K562 (cell line): ENCODE results near the gene CCNT1. TPM values are rescaled to one million over a fixed set of nuclear protein-coding genes. Genes with fewer than 3 reads are reported as not detected.

Experiments used
- CBX2 ChIP-seq: fragments of 200-600 bp; sonication (generic); IDR thresholded peaks from one replicate; pipeline ENCODE4 v1.6.1; 2012; ENCODE audit warnings: mild to moderate bottlenecking, low read length, inconsistent platforms; ENCODE audit not compliant: insufficient read depth, poor library complexity, severe bottlenecking
- CBX3 ChIP-seq, 2 experiments: IDR thresholded peaks; 1 replicate in 1 of 2; 2 replicates in 1 of 2; pipeline ENCODE4 v1.6.1; 2012; ENCODE audit warnings: inconsistent platforms in 2 of 2, low read length in 2 of 2, borderline replicate concordance in 1 of 2, control low read depth in 1 of 2
- CHD2 ChIP-seq: IDR thresholded peaks from 2 replicates; pipeline ENCODE4 v1.6.1; 2011; ENCODE audit warnings: low read depth, low read length
- SIN3A ChIP-seq, 2 experiments: fragments of 150-350 bp in 1 of 2; IDR thresholded peaks; 2 replicates each; pipeline ENCODE4 v1.6.1; 2011 to 2016; ENCODE audit warnings: borderline replicate concordance in 2 of 2, low read depth in 2 of 2, low read length in 2 of 2, mild to moderate bottlenecking in 2 of 2, moderate library complexity in 2 of 2; ENCODE audit not compliant: control insufficient read depth in 1 of 2
- ZNF561 ChIP-seq: fragments of 450-650 bp; formaldehyde crosslinking; conservative IDR thresholded peaks from 2 replicates; pipeline ENCODE4 v1.4.0; 2020; ENCODE audit warnings: mild to moderate bottlenecking, moderate library complexity
- polyA plus RNA-seq, 8 experiments: library from polyadenylated mRNA; depleted of rRNA in 4 of 8; stranded (reverse) in 5 of 8; unstranded in 3 of 8; fragments of >200 nt; fragmentation: Nextera tagmentation in 2 of 8; fragmentation: Illumina TruSeq in 1 of 8; extraction: Ambion mirVana in 2 of 8; extraction: Trizol in 1 of 8; gene quantifications; 2 replicates each; pipeline versions ENCODE4 v1.2.1 to v1.2.3, GENCODE V29; 2011 to 2014; ENCODE audit warnings: inconsistent platforms in 1 of 8, missing spikeins in 1 of 8
- total RNA-seq, 7 experiments: library from RNA; depleted of rRNA in 6 of 7; stranded (reverse); fragments of >200 nt in 6 of 7; fragmentation: Illumina TruSeq in 2 of 7; extraction: Trizol in 2 of 7; gene quantifications; 2 replicates each; pipeline versions ENCODE4 v1.2.1 to v1.2.3, GENCODE V29; 2011 to 2021; ENCODE audit warnings: low replicate concordance in 1 of 7
- TF ChIP-seq, protein P1 (sequence below): fragments of 450-650 bp; IDR thresholded peaks from 2 replicates; pipeline ENCODE4 v1.6.1; 2016; ENCODE audit warnings: low read depth
- TF ChIP-seq, protein P2 (sequence below): sonication (generic); formaldehyde crosslinking; IDR thresholded peaks from 2 replicates; pipeline ENCODE4 v1.8.1; 2022; ENCODE audit warnings: missing genetic modification reagents
- TF ChIP-seq, protein P3 (sequence below): fragments of 250-450 bp; sonication (Bioruptor Pico); IDR thresholded peaks from 2 replicates; pipeline ENCODE4 v1.5.0; 2021
- TF ChIP-seq, protein P4 (sequence below): fragments of 450-650 bp; IDR thresholded peaks from 2 replicates; pipeline ENCODE4 v1.6.1; 2016; ENCODE audit warnings: borderline replicate concordance
- TF ChIP-seq, protein P5 (sequence below), 2 experiments: fragments of 200-800 bp in 1 of 2; sonication (Bioruptor generic) in 1 of 2; sonication (generic) in 1 of 2; formaldehyde crosslinking in 1 of 2; IDR thresholded peaks in 1 of 2; conservative IDR thresholded peaks in 1 of 2; 2 replicates each; pipeline versions ENCODE4 v1.5.0 to v1.6.1; 2016 to 2020; ENCODE audit warnings: missing compliant biosample characterization in 1 of 2, missing genetic modification characterization in 1 of 2, missing genetic modification reagents in 1 of 2

Gene CCNT1
- total and polyA plus RNA-seq, 9 of the 15 experiments (the other 6 are each of a cell fraction or from before 2014, with no cell fraction given): 9.7 to 52.4 (median 33.4) TPM

DNA sequence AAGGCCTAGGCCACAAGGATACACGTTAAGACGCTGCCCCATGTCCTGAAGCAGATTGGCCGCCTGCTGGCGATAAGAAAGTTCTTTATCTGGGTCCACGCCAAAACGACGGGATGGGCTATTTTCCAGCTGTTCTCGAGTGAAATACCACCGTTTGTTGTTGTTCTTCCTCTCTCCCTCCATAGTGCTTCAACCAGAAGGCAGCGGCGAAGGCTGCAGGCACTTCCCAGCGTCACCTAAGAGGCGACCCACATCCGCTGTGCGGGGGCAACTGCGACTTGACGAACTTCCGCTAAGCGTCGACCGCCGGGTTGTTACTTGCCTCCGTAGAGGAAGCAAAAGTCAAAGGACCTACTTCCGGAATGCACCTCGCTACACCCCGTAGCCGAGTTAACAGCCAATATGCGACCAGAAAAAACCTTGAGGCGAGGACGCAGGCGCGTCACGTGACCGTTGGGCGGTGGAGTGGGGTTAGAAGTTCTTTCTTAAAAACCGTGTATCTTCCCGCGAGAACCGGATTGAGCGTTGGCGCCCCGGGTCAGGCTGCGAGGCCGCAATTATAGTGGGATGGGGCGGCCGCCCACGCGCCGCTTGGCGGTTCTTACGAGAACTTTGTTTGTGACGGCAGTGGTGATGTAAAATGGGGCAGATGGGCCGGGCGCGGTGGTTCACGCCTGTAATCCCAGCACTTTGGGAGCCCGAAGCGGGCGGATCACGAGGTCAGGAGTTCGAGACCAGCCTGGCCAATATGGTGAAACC is at the start of gene CCNT1 (continued):
- TF ChIP-seq, protein P1, sequence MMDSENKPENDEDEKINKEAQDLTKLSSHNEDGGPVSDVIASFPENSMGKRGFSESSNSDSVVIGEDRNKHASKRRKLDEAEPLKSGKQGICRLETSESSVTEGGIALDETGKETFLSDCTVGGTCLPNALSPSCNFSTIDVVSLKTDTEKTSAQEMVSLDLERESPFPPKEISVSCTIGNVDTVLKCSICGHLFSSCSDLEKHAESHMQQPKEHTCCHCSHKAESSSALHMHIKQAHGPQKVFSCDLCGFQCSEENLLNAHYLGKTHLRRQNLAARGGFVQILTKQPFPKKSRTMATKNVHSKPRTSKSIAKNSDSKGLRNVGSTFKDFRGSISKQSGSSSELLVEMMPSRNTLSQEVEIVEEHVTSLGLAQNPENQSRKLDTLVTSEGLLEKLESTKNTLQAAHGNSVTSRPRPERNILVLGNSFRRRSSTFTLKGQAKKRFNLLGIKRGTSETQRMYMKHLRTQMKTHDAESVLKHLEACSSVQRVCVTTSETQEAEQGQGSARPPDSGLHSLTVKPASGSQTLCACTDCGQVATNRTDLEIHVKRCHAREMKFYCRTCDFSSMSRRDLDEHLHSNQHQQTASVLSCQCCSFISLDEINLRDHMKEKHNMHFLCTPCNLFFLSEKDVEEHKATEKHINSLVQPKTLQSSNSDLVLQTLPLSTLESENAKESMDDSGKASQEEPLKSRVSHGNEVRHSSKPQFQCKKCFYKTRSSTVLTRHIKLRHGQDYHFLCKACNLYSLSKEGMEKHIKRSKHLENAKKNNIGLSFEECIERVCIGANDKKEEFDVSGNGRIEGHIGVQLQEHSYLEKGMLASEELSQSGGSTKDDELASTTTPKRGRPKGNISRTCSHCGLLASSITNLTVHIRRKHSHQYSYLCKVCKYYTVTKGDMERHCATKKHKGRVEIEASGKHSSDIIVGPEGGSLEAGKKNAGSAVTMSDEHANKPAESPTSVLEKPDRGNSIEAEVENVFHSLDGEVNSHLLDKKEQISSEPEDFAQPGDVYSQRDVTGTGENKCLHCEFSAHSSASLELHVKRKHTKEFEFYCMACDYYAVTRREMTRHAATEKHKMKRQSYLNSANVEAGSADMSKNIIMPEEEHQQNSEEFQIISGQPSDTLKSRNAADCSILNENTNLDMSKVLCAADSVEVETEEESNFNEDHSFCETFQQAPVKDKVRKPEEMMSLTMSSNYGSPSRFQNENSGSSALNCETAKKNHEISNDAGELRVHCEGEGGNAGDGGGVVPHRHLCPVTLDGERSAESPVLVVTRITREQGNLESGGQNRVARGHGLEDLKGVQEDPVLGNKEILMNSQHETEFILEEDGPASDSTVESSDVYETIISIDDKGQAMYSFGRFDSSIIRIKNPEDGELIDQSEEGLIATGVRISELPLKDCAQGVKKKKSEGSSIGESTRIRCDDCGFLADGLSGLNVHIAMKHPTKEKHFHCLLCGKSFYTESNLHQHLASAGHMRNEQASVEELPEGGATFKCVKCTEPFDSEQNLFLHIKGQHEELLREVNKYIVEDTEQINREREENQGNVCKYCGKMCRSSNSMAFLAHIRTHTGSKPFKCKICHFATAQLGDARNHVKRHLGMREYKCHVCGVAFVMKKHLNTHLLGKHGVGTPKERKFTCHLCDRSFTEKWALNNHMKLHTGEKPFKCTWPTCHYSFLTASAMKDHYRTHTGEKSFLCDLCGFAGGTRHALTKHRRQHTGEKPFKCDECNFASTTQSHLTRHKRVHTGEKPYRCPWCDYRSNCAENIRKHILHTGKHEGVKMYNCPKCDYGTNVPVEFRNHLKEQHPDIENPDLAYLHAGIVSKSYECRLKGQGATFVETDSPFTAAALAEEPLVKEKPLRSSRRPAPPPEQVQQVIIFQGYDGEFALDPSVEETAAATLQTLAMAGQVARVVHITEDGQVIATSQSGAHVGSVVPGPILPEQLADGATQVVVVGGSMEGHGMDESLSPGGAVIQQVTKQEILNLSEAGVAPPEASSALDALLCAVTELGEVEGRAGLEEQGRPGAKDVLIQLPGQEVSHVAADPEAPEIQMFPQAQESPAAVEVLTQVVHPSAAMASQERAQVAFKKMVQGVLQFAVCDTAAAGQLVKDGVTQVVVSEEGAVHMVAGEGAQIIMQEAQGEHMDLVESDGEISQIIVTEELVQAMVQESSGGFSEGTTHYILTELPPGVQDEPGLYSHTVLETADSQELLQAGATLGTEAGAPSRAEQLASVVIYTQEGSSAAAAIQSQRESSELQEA: peak; percentile 97
- TF ChIP-seq, protein P2, sequence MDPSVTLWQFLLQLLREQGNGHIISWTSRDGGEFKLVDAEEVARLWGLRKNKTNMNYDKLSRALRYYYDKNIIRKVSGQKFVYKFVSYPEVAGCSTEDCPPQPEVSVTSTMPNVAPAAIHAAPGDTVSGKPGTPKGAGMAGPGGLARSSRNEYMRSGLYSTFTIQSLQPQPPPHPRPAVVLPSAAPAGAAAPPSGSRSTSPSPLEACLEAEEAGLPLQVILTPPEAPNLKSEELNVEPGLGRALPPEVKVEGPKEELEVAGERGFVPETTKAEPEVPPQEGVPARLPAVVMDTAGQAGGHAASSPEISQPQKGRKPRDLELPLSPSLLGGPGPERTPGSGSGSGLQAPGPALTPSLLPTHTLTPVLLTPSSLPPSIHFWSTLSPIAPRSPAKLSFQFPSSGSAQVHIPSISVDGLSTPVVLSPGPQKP: no peak
- no peak for TF ChIP-seq ZNF561 (CRISPR knock-in tag)
- TF ChIP-seq CBX3 (IDR thresholded peaks at IDR 0.05; ENCODE audit: borderline replicate concordance in 1 of 2, low read length in 2 of 2): peak in 1 of 2 experiments; percentile 86; a peak in 2 of 3 replicates
- no peak for TF ChIP-seq CBX2
- TF ChIP-seq, protein P3, sequence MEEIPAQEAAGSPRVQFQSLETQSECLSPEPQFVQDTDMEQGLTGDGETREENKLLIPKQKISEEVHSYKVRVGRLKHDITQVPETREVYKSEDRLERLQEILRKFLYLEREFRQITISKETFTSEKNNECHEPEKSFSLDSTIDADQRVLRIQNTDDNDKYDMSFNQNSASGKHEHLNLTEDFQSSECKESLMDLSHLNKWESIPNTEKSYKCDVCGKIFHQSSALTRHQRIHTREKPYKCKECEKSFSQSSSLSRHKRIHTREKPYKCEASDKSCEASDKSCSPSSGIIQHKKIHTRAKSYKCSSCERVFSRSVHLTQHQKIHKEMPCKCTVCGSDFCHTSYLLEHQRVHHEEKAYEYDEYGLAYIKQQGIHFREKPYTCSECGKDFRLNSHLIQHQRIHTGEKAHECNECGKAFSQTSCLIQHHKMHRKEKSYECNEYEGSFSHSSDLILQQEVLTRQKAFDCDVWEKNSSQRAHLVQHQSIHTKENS (CRISPR knock-in tag): no peak
- TF ChIP-seq CHD2: peak; percentile 98
- TF ChIP-seq, protein P4, sequence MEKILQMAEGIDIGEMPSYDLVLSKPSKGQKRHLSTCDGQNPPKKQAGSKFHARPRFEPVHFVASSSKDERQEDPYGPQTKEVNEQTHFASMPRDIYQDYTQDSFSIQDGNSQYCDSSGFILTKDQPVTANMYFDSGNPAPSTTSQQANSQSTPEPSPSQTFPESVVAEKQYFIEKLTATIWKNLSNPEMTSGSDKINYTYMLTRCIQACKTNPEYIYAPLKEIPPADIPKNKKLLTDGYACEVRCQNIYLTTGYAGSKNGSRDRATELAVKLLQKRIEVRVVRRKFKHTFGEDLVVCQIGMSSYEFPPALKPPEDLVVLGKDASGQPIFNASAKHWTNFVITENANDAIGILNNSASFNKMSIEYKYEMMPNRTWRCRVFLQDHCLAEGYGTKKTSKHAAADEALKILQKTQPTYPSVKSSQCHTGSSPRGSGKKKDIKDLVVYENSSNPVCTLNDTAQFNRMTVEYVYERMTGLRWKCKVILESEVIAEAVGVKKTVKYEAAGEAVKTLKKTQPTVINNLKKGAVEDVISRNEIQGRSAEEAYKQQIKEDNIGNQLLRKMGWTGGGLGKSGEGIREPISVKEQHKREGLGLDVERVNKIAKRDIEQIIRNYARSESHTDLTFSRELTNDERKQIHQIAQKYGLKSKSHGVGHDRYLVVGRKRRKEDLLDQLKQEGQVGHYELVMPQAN: peak; percentile 92
- TF ChIP-seq SIN3A (IDR thresholded peaks at IDR 0.05; ENCODE audit: borderline replicate concordance in 2 of 2, control insufficient read depth in 1 of 2, low read depth in 2 of 2, low read length in 2 of 2): peak; percentile 38 to 74; a peak in 2 of 4 replicates
- TF ChIP-seq, protein P5, sequence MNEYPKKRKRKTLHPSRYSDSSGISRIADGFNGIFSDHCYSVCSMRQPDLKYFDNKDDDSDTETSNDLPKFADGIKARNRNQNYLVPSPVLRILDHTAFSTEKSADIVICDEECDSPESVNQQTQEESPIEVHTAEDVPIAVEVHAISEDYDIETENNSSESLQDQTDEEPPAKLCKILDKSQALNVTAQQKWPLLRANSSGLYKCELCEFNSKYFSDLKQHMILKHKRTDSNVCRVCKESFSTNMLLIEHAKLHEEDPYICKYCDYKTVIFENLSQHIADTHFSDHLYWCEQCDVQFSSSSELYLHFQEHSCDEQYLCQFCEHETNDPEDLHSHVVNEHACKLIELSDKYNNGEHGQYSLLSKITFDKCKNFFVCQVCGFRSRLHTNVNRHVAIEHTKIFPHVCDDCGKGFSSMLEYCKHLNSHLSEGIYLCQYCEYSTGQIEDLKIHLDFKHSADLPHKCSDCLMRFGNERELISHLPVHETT (CRISPR knock-in tag; conservative IDR thresholded peaks at IDR 0.05 in 1 of 2, IDR thresholded peaks at IDR 0.05 in 1 of 2): peak in 1 of 2 experiments; percentile 98; a peak in 2 of 4 replicates
